Activated CD8-positive, alpha-beta memory T cell treated with anti-CD3 and anti-CD28 coated beads, Interleukin-2, amount 10 ng/mL, durations not matched to agents 7 days and 5 days (primary cell): Measurements from ENCODE around the gene MRPS24. TPM values are rescaled to one million over a fixed set of nuclear protein-coding genes. Genes with fewer than 3 reads are reported as not detected.

Experiments
- total RNA-seq, 2 experiments: library from RNA; stranded (reverse); gene quantifications; one replicate each; pipeline ENCODE4 v1.2.3, GENCODE V29; 2021

MRPS24 gene
- total RNA-seq, 2 experiments from 2014 or later = 75.3 to 96.2 TPM

Other genes with a start within 250 kb of the MRPS24 start
- 10 to 100 TPM; 66.7 to 73.0 TPM for gene COA1, start 140.0 kb downstream of the MRPS24 start, total RNA-seq
- 10 to 100 TPM; 37.2 to 46.9 TPM for gene BLVRA, start 110.8 kb downstream of the MRPS24 start, total RNA-seq
- gene URGCP, start 37.1 kb upstream of the MRPS24 start, total RNA-seq = 10 to 100 TPM; 24.3 to 26.4 TPM
- gene UBE2D4, start 56.9 kb upstream of the MRPS24 start, total RNA-seq = 1 to 10 TPM; 7.2 to 7.6 TPM
- gene SPDYE1, start 128.4 kb upstream of the MRPS24 start, total RNA-seq = under 1 TPM in 1 of 2 experiments, not detected in 1; 0.20 TPM
- 100 to 1,000 TPM; 148 to 153 TPM for gene DBNL, start 175.2 kb upstream of the MRPS24 start, total RNA-seq
- under 1 TPM in 1 of 2 experiments, not detected in 1; 0.58 TPM for gene PGAM2, start 196.1 kb upstream of the MRPS24 start, total RNA-seq
- gene POLM, start 213.0 kb upstream of the MRPS24 start, total RNA-seq = 10 to 100 TPM; 41.8 to 41.9 TPM
- gene AEBP1, start 234.8 kb upstream of the MRPS24 start, total RNA-seq = 1 to 10 TPM; 4.0 to 6.6 TPM